Activated effector memory CD4-positive, alpha-beta T cell treated with anti-CD3 and anti-CD28 coated beads, Interleukin-2, amount 50 U/mL, for 16 hours (primary cell): ENCODE results near the gene CTCF.

Experiments
- DNase-seq: peaks from one replicate; pipeline ENCODE4 v3.0.0-alpha.2; 2020

The CTCF gene

GRCh38 chr16:67606632-67607031, 44.3 kb downstream of the CTCF start:
- DNase-seq, result no peak

- no peak for DNase-seq
Observed at GRCh38 chr16:67608364-67608763, 46.0 kb downstream of the CTCF start.

- no peak for DNase-seq
Observed at GRCh38 chr16:67613808-67614207, 51.5 kb downstream of the CTCF start.

- DNase-seq, result peak; percentile 58
Observed at GRCh38 chr16:67628216-67628615, 65.9 kb downstream of the CTCF start.

- no peak for DNase-seq
Observed at GRCh38 chr16:67632415-67633172, 70.3 kb downstream of the CTCF start.

- DNase-seq, result peak; percentile 4
Observed at GRCh38 chr16:67636713-67637112, 74.4 kb downstream of the CTCF start.

GRCh38 chr16:67637625-67638024, 75.3 kb downstream of the CTCF start:
- DNase-seq, result no peak

- DNase-seq, result peak; percentile 57
Observed at GRCh38 chr16:67641779-67642708, 79.7 kb downstream of the CTCF start.

- DNase-seq, result no peak
Observed at GRCh38 chr16:67644038-67644437, 81.7 kb downstream of the CTCF start.

GRCh38 chr16:67645397-67646121, 83.2 kb downstream of the CTCF start:
- DNase-seq, result no peak

GRCh38 chr16:67647111-67647651, 84.9 kb downstream of the CTCF start:
- DNase-seq, result no peak

GRCh38 chr16:67647681-67648080, 85.4 kb downstream of the CTCF start:
- DNase-seq, result no peak

GRCh38 chr16:67648088-67648763, 85.9 kb downstream of the CTCF start:
- no peak for DNase-seq

- no peak for DNase-seq
Observed at GRCh38 chr16:67648764-67649407, 86.6 kb downstream of the CTCF start.

- no peak for DNase-seq
Observed at GRCh38 chr16:67649494-67649931, 87.2 kb downstream of the CTCF start.

- no peak for DNase-seq
Observed at GRCh38 chr16:67650023-67650422, 87.7 kb downstream of the CTCF start.

- no peak for DNase-seq
Observed at GRCh38 chr16:67651039-67651438, 88.7 kb downstream of the CTCF start.

GRCh38 chr16:67651847-67652246, 89.5 kb downstream of the CTCF start:
- no peak for DNase-seq

- DNase-seq, result no peak
Observed at GRCh38 chr16:67652578-67653127, 90.3 kb downstream of the CTCF start.

GRCh38 chr16:67653128-67653788, 90.9 kb downstream of the CTCF start:
- DNase-seq, result no peak
